Upper lobe of right lung (tissue), 1 donor: Measurements from ENCODE around the gene SEMA4F. TPM values are rescaled to one million over a fixed set of nuclear protein-coding genes. Genes with fewer than 3 reads are reported as not detected.

Experiments used
- ATAC-seq: fragments of 200-7000 bp; cut with Tn5 transposase; one replicate; pipeline ENCODE4 v1.9.1; 2020; ENCODE audit warnings: mild to moderate bottlenecking, moderate library complexity
- DNase-seq: peaks from one replicate; pipeline ENCODE4 v3.0.0-alpha.2; 2020
- H3K27ac ChIP-seq: fragments of 200-600 bp; one replicate; pipeline ENCODE4 v1.8.0; 2022
- H3K27me3 ChIP-seq: fragments of 200-600 bp; one replicate; pipeline ENCODE4 v1.8.0; 2022; ENCODE audit warnings: mild to moderate bottlenecking
- H3K36me3 ChIP-seq: fragments of 200-600 bp; one replicate; pipeline ENCODE4 v1.8.0; 2022
- H3K4me1 ChIP-seq: fragments of 200-600 bp; one replicate; pipeline ENCODE4 v1.8.0; 2022
- H3K4me3 ChIP-seq: fragments of 200-600 bp; one replicate; pipeline ENCODE4 v1.8.0; 2022; ENCODE audit warnings: mild to moderate bottlenecking
- H3K9me3 ChIP-seq: fragments of 200-600 bp; one replicate; pipeline ENCODE4 v1.8.0; 2022
- CTCF ChIP-seq: fragments of 200-600 bp; IDR thresholded peaks from one replicate; pipeline ENCODE4 v1.8.0; 2022; ENCODE audit warnings: antibody characterized with exemption
- intact Hi-C: fragments of 100-400 bp; cut with DNase I; formaldehyde crosslinking; loops from one replicate; pipeline ENCODE4 v1.11.0; 2022
- total RNA-seq: library from RNA; stranded (reverse); fragmentation: NEBNext Ultra II Directional; extraction: Animal tissue kit (Norgen Biotek cat#: 25700); gene quantifications from one replicate; pipeline ENCODE4 v1.2.1, GENCODE V29; 2021
- donor health status: DM: no; HTN: yes; CAD: no; lungs with severe emphysema.

SEMA4F gene
- total RNA-seq, 1 donor from 2014 or later = 9.0 TPM

GRCh38 chr2:74694281-74694680 is 40.2 kb downstream of the SEMA4F start:
- ATAC-seq (peak; percentile 46), DNase-seq (no peak)
- Histone ChIP-seq H3K36me3 (no peaks in the 10 kb centered on the region), H3K4me1 (peaks cover 6% of the 10 kb centered on the region), H3K9me3 (no peaks in the 10 kb centered on the region), H3K4me3 (no peak overlapping the region), H3K27ac (no peak overlapping the region), H3K27me3 (no peaks in the 10 kb centered on the region)
- intact Hi-C loops = no loop called here
- TF ChIP-seq CTCF = no peak

- peaks cover 6% of the 10 kb centered on the region for H3K4me1 ChIP-seq
- H3K9me3 ChIP-seq = no peaks in the 10 kb centered on the region
- DNase-seq (no peak), ATAC-seq (no peak)
- no peak for TF ChIP-seq CTCF
- H3K36me3 ChIP-seq = no peaks in the 10 kb centered on the region
- intact Hi-C loops = no loop called here
- no peaks in the 10 kb centered on the region for H3K27me3 ChIP-seq
- no peak overlapping the region for H3K4me3 ChIP-seq
- H3K27ac ChIP-seq = no peak overlapping the region
These were observed 41.6 kb downstream of the SEMA4F start for GRCh38 chr2:74695663-74696062.

- peaks cover 6% of the 10 kb centered on the region for H3K4me1 ChIP-seq
- no peak for ATAC-seq
- no peak for TF ChIP-seq CTCF
- no peaks in the 10 kb centered on the region for H3K36me3 ChIP-seq
- no peak overlapping the region for H3K4me3 ChIP-seq
- DNase-seq = no peak
- H3K9me3 ChIP-seq = no peaks in the 10 kb centered on the region
- no peaks in the 10 kb centered on the region for H3K27me3 ChIP-seq
- intact Hi-C loops = no loop called here
- no peak overlapping the region for H3K27ac ChIP-seq
These were observed 42.8 kb downstream of the SEMA4F start for GRCh38 chr2:74696829-74697228.

GRCh38 chr2:74700643-74701372 is 46.8 kb downstream of the SEMA4F start:
- DNase-seq (no peak), ATAC-seq (no peak)
- Histone ChIP-seq H3K36me3 (no peaks in the 10 kb centered on the region), H3K4me1 (peaks cover 6% of the 10 kb centered on the region), H3K9me3 (no peaks in the 10 kb centered on the region), H3K27ac (no peak overlapping the region), H3K4me3 (no peak overlapping the region), H3K27me3 (no peaks in the 10 kb centered on the region)
- TF ChIP-seq CTCF = no peak
- intact Hi-C loops = no loop called here

- no peak for DNase-seq
- no peaks in the 10 kb centered on the region for H3K27me3 ChIP-seq
- no peak overlapping the region for H3K27ac ChIP-seq
- peaks cover 6% of the 10 kb centered on the region for H3K4me1 ChIP-seq
- no peak for ATAC-seq
- H3K4me3 ChIP-seq = no peak overlapping the region
- no peak for TF ChIP-seq CTCF
- H3K9me3 ChIP-seq = no peaks in the 10 kb centered on the region
- no peaks in the 10 kb centered on the region for H3K36me3 ChIP-seq
- intact Hi-C loops = no loop called here
These were observed 48.1 kb downstream of the SEMA4F start for GRCh38 chr2:74702001-74702715.
